Endodermal cell (in vitro differentiated cells): Measurements from ENCODE around the gene PRR14L. TPM values are rescaled to one million over a fixed set of nuclear protein-coding genes. Genes with fewer than 3 reads are reported as not detected.

Source experiments
- DNase-seq: peaks from one replicate; pipeline ENCODE4 v3.0.0-alpha.2; 2017
- H3K27ac ChIP-seq: 2 replicates; pipeline ENCODE4 v1.5.1; 2013; ENCODE audit warnings: mild to moderate bottlenecking, low read depth, low read length, moderate library complexity
- H3K27me3 ChIP-seq: 2 replicates; pipeline ENCODE4 v1.6.1; 2013; ENCODE audit warnings: mild to moderate bottlenecking, low read length, moderate library complexity; ENCODE audit not compliant: insufficient read depth, control insufficient read depth, poor library complexity, severe bottlenecking
- H3K36me3 ChIP-seq: 2 replicates; pipeline ENCODE4 v1.7.0; 2013; ENCODE audit warnings: mild to moderate bottlenecking, low read length, moderate library complexity; ENCODE audit not compliant: control insufficient read depth, insufficient read depth
- H3K4me1 ChIP-seq: one replicate; pipeline ENCODE4 v1.7.0; 2013; ENCODE audit warnings: low read length; ENCODE audit not compliant: control insufficient read depth, insufficient read depth
- H3K4me3 ChIP-seq: 2 replicates; pipeline ENCODE4 v1.5.1; 2013; ENCODE audit warnings: mild to moderate bottlenecking, low read length, moderate library complexity
- H3K9ac ChIP-seq: 2 replicates; pipeline ENCODE4 v1.6.1; 2013; ENCODE audit warnings: mild to moderate bottlenecking, low read length, moderate library complexity; ENCODE audit not compliant: poor library complexity, severe bottlenecking; ENCODE audit errors: extremely low read depth
- H3K9me3 ChIP-seq: 2 replicates; pipeline ENCODE4 v1.6.1; 2013; ENCODE audit warnings: mild to moderate bottlenecking, low read length, moderate library complexity; ENCODE audit not compliant: control insufficient read depth
- H3K27ac Mint-ChIP-seq: 2 replicates; pipeline ENCODE4 v1.8.0; 2020; ENCODE audit warnings: mixed read lengths
- H3K27me3 Mint-ChIP-seq: 2 replicates; pipeline ENCODE4 v1.8.0; 2021; ENCODE audit warnings: mild to moderate bottlenecking, mixed read lengths; ENCODE audit not compliant: insufficient read depth
- H3K36me3 Mint-ChIP-seq: 2 replicates; pipeline ENCODE4 v1.8.0; 2020; ENCODE audit warnings: low read depth, mixed read lengths
- H3K4me1 Mint-ChIP-seq: 2 replicates; pipeline ENCODE4 v1.8.0; 2020; ENCODE audit warnings: mixed read lengths
- H3K4me3 Mint-ChIP-seq: 2 replicates; pipeline ENCODE4 v1.8.0; 2020; ENCODE audit warnings: mild to moderate bottlenecking, moderate library complexity, mixed read lengths
- H3K9me3 Mint-ChIP-seq: 2 replicates; pipeline ENCODE4 v1.8.0; 2020; ENCODE audit warnings: mild to moderate bottlenecking, mixed read lengths
- CTCF ChIP-seq: fragments of 200-600 bp; sonication (generic); conservative IDR thresholded peaks from 2 replicates; pipeline ENCODE4 v1.5.0; 2021; ENCODE audit warnings: antibody characterized with exemption, mild to moderate bottlenecking
- WGBS, 2 experiments: methylation state at CpG; one replicate each; pipeline versions ENCODE4 v1.1.5 to v1.1.7; 2013; ENCODE audit warnings: missing lambda C conversion rate in 2 of 2, mixed read lengths in 1 of 2; ENCODE audit not compliant: insufficient coverage in 1 of 2, insufficient read length in 1 of 2; 5-methylcytosine and 5-hydroxymethylcytosine counted together
- total RNA-seq, 2 donors: library from RNA; stranded (reverse); fragmentation: NEBNext Ultra II Directional in 1 of 2; extraction: Animal tissue kit (Norgen Biotek cat#: 25700) in 1 of 2; gene quantifications; 2 replicates in 1 of 2; 3 replicates in 1 of 2; pipeline ENCODE4 v1.2.1, GENCODE V29; 2021

Gene PRR14L
- total RNA-seq, 2 donors from 2014 or later = 105 to 131 TPM

DNA sequence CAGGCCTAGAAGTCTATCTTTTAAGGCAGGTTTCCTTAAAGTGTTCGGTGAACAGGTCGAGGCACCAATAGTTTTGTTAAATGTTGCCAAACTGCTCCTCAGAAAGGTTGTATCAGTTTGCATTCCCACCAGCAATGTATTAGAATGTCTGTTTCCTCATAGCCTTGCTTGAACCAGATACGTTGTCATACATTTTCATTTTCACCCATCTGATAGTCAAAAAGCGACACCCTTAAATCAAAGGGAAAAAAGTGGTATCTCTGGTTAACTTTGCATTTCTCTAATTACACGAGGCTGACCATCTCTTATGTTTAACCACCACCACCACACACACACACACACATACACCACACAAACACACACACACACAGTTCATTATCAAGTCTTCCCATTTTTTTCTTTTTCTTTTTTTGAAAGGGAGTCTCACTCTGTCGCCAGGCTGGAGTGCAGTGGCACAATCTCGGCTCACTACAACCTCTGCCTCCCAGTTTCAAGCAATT, 16.3 kb downstream of the PRR14L start:
- Mint-ChIP-seq H3K27ac (peak overlapping the region; percentile 12), H3K4me3 (no peak overlapping the region), H3K9me3 (no peaks in the 10 kb centered on the region), H3K36me3 (peaks cover 44% of the 10 kb centered on the region), H3K27me3 (no peaks in the 10 kb centered on the region), H3K4me1 (peaks cover 3% of the 10 kb centered on the region)
- Histone ChIP-seq H3K4me1 (no peaks in the 10 kb centered on the region), H3K27ac (no peak overlapping the region), H3K9ac (no peak overlapping the region), H3K9me3 (no peaks in the 10 kb centered on the region), H3K4me3 (no peak overlapping the region), H3K27me3 (no peaks in the 10 kb centered on the region), H3K36me3 (peaks cover 51% of the 10 kb centered on the region)
- no peak for DNase-seq
- no peak for TF ChIP-seq CTCF
- 92 to 95% methylated on average over 7 of the region's 7 CpGs for WGBS, 2 experiments

- H3K4me1 ChIP-seq = no peaks in the 10 kb centered on the region
- Mint-ChIP-seq H3K27me3 (no peaks in the 10 kb centered on the region), H3K36me3 (peaks cover 39% of the 10 kb centered on the region), H3K27ac (no peak overlapping the region), H3K9me3 (no peaks in the 10 kb centered on the region), H3K4me3 (no peak overlapping the region), H3K4me1 (peaks cover 3% of the 10 kb centered on the region)
- H3K9me3 ChIP-seq = no peaks in the 10 kb centered on the region
- H3K27ac ChIP-seq = no peak overlapping the region
- H3K27me3 ChIP-seq = no peaks in the 10 kb centered on the region
- no peak overlapping the region for H3K4me3 ChIP-seq
- no peak overlapping the region for H3K9ac ChIP-seq
- 90 to 100% methylated on average over 2 of the region's 2 CpGs for WGBS, 2 experiments
- peaks cover 44% of the 10 kb centered on the region for H3K36me3 ChIP-seq
- no peak for DNase-seq
- no peak for TF ChIP-seq CTCF
These were observed 17.7 kb downstream of the PRR14L start for GRCh38 chr22:31732089-31732829.

- H3K36me3 ChIP-seq = peaks cover 49% of the 10 kb centered on the region
- H3K27ac Mint-ChIP-seq = no peak overlapping the region
- peaks cover 3% of the 10 kb centered on the region for H3K4me1 Mint-ChIP-seq
- H3K4me1 ChIP-seq = no peaks in the 10 kb centered on the region
- TF ChIP-seq CTCF = peak; percentile 68
- H3K27me3 ChIP-seq = no peaks in the 10 kb centered on the region
- H3K27me3 Mint-ChIP-seq = no peaks in the 10 kb centered on the region
- H3K36me3 Mint-ChIP-seq = peaks cover 44% of the 10 kb centered on the region
- no peaks in the 10 kb centered on the region for H3K9me3 ChIP-seq
- H3K9me3 Mint-ChIP-seq = no peaks in the 10 kb centered on the region
- no peak overlapping the region for H3K4me3 Mint-ChIP-seq
- no peak overlapping the region for H3K4me3 ChIP-seq
- no peak overlapping the region for H3K27ac ChIP-seq
- DNase-seq = no peak
- 92 to 93% methylated on average over 6 to 8 of the region's 8 CpGs for WGBS, 2 experiments
- no peak overlapping the region for H3K9ac ChIP-seq
These were observed 19.6 kb downstream of the PRR14L start for GRCh38 chr22:31730344-31730711.
